Caki2 (cell line): ENCODE measurements around the gene ZNF436. TPM values are rescaled to one million over a fixed set of nuclear protein-coding genes. Genes with fewer than 3 reads are reported as not detected.
"Not testable (repeated sequence)": the region's sequence is repeated elsewhere in the genome, so short reads cannot be mapped to it uniquely, and the experiment has no call there.

ENCODE experiments used
- DNase-seq: peaks from one replicate; pipeline ENCODE4 v3.0.0-alpha.2; 2015; ENCODE audit warnings: low read depth
- in situ Hi-C: cut with HindIII; loops from 2 replicates; pipeline ENCODE4 v1.10.0; 2016; ENCODE audit warnings: low sequenced_read_pairs, low pct_unique_long_range_greater_than_20kb, mixed read lengths
- total RNA-seq: library from RNA; depleted of rRNA; stranded (reverse); fragments of >200 nt; shearing (Covaris generic); gene quantifications from 2 replicates; pipeline ENCODE4 v1.2.3, GENCODE V29; 2014; ENCODE audit warnings: low replicate concordance; rRNA removed

ZNF436 gene
- total RNA-seq, 1 experiment from 2014 or later, result 16.4 TPM

DNA sequence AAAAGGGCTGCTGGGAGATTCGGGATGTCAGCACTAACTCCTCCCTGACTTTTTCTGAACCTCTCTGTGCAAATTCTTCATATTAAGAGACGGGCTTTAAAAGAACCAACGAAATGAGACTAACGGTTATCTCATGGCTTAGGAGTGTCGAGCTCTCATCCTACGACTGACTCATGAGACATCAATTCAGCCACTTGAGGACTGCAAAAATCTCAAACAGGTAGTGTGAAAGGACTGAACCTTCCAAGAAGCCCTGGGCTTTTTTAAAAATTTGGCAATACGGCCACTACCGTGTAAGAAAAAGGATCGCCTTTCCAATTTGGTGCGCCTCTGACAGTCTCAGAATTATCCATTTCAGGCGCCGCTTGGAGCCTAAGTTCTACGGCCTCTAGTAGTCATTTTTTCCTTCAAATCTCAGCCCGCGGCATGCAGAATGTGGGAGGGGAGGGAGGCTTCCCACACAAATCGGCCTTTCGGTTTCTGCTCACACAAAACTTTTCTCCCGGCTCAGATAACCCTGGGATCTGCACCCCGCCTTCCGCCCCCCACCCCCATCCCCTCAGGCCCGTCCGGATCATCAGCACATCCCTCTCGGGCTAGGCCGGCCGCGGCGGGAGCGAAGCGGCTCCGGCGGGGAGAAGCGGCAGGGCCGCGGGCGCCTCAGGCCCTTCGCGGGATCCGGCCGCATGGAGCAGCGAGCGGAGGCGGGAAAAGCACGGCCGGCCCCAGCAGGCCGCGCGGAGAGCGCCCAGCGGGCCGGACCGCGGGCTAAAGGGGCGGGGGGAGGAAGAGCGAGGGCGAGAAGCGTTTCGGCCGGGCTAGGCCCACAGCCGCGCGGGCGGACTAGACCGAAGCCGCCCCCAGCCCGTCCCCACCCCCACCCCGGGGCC is 26.2 kb downstream of the ZNF436 start:
- peak; percentile 41 for DNase-seq
- in situ Hi-C loops, result no loop called here

DNA sequence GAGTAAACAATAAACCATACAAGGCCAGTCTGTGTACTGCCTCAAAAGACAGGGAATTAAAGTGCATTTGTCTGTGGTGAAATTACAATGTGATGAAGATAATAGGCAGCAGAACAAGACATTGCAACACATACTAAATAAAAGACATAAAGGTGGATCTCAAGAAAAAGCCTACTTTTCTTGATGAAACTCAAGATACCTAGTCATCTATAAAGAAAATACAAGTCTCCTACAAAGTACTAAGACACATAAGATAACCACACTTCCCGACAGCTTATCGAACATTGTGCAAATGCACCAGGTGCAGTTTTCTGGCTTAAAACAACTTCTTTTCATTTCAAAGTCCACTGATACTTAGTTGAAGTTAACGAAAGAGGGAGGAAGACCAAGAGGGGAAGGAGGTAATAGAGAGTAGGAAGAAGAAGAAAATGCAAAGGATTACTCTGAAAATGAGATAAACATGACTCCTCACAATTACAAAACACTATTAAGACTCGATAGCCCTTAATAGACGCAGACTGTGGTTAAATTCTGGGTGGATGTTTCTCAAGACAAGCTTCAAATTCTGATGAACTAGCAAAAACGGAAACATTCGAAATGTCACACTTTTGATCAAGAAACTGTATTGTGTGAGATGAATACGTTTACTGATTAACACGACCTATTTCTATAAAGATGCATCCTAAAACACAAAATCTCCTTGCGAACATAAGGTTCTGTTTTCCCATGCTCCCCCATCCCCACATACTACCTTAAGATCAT is 27.5 kb downstream of the ZNF436 start:
- in situ Hi-C loops, result no loop called here
- DNase-seq, result no peak

DNA sequence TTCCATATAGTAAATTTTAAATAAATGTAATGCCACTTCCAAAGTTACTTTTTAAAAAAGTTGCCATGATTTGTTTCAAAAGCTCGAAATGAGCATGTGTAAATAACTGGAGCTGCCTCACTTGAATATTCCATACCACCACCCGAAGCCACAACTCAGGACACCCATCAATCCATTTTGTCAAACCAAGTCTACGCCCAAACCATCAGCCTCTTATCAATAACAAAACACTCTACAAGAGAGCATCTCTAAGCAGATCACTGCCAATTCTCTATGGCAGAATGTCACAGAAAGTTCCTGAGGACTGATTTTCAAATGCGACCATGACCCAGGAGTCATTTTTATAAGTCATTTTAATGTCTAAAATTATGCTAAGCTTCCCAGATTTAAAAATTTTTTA is 30.0 kb downstream of the ZNF436 start:
- in situ Hi-C loops, result no loop called here
- DNase-seq, result no peak

DNA sequence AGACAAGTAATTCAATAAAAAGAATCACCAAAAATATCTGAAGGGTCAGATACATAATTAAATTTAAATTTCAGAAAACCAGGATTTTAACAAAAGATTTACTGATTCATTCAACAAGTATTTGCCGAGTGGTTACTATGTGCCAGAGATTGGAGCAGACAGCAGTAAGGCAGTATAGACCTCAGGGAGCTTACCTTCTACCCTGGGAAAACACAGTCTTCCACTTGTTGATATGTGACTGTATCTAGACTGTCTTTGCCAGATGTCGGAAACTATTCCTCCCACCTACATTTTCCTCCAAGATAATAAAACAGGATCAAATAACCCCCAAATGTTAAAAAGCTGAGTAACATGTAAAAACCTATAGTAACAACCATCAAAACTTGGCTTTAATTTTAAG is 31.8 kb downstream of the ZNF436 start:
- DNase-seq, result no peak
- in situ Hi-C loops, result no loop called here

DNA sequence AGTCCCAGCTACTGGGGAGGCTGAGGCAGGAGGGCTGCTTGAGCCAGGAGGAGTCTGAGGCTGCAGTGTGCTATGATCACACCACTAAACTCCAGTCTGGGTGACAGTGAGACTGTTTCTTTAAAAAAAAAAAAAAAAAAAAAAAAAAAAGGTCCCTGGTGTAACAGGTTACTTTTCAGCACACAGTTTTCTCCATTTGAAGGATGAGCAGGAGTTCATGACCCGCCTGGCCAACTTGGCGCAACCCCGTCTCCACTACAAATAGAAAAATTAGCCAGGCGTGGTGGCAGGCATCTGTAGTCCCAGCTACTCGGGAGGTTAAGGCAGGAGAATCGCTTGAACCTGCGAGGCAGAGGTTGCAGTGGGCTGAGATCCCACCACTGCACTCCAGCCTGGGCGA is 37.9 kb downstream of the ZNF436 start:
- no peak for DNase-seq
- in situ Hi-C loops, result no loop called here

DNA sequence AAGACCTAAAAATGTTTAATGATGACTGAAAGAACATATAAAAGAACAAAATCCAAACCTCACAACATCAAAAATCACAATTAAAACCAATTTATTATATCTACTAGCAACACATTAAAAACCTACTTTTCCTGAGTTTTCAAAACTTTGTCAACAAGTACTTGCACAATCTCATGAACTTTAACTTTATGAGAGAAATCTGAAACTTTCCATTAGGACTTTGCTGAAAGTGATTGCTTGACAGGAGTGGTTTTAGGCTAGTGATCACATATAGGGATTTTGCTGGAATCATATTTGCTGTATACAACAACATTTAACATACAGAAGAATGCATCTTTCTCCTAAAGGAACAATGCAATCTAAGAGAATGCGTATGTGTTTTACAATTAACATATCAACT is 38.8 kb downstream of the ZNF436 start:
- no peak for DNase-seq
- in situ Hi-C loops, result no loop called here

DNA sequence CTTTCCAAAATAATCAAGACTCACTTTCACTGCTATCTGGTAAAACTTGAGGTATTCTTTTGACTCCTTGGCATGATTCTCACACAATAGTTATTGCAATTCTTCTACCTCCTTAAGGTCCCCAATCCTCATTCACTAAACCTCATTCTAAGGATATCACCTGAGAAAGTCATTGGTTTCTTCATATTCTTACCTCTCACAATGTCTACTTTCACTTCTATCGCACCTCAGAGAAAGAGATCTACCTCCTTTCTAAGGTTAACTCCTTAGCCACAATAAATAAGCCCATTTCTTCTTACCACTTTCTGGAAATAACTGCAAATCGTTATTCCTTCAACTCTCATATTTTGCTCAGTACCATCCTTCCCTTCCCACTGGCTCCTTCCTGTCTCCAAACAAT is 44.2 kb downstream of the ZNF436 start:
- DNase-seq, result no peak
- in situ Hi-C loops, result no loop called here

DNA sequence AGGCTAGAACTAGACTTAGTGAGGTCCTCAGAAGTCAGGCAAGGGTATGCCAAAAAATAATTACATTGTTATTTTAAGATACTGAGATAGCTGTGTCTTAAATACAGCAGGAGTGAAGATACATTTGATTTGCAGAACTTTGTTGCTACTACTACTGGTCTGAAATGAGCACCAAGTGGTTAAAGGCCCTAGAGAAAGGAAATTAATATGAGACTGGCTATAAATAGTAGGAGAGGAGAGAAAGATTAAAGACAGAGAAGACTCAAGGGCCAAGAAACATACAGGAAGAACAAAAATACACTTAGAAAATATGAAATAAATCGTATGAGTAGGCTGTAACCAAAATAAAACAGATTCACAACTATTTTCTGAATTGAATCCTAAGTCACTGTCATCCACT is 46.9 kb downstream of the ZNF436 start:
- no peak for DNase-seq
- in situ Hi-C loops, result no loop called here

DNA sequence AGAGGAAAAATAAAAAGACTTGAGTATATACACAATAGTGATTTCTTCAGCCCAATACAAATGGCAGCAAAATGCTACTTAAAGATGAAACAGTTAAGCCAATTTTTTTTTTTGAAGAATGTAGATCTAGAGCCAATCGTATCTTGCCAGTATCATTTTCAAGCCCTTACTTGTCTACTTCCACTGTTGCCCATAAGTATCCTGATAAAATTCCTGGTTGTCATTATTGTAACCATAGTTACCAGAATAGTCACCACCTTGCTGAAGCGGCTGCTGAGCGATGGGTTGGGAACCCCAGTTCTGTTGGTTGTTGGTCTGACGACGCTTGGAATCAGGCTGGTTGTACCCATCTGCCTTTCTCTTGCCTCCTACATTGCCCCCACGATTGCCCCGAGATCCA is 59.4 kb downstream of the ZNF436 start:
- in situ Hi-C loops, result not testable (repeated sequence)

More for the DNA sequence above, 59.4 kb downstream of the ZNF436 start:
- not testable (repeated sequence) for DNase-seq

Other genes starting within 250 kb of the ZNF436 start
- 10.9 and 17.0 TPM in 2 replicates for gene LUZP1, start 201.0 kb downstream of the ZNF436 start, total RNA-seq
- 0.52 and 1.5 TPM in 2 replicates for gene HTR1D, start 152.3 kb downstream of the ZNF436 start, total RNA-seq
- 89.1 and 92.1 TPM in 2 replicates for gene HNRNPR, start 25.6 kb downstream of the ZNF436 start, total RNA-seq
- gene TCEA3, start 54.9 kb upstream of the ZNF436 start, total RNA-seq, result 0.41 and 1.5 TPM in 2 replicates
- gene ASAP3, start 114.3 kb upstream of the ZNF436 start, total RNA-seq, result 1.6 and 4.7 TPM in 2 replicates
- 8.4 and 10.7 TPM in 2 replicates for gene E2F2, start 161.4 kb upstream of the ZNF436 start, total RNA-seq
- 460 and 470 TPM in 2 replicates for gene ID3, start 189.7 kb upstream of the ZNF436 start, total RNA-seq